Stimulated activated effector memory CD8-positive, alpha-beta T cell treated with anti-CD3 and anti-CD28 coated beads, Interleukin-12 subunit alpha, Interleukin-12 subunit beta, amount 100 ng/mL, for 72 hours (primary cell): ENCODE data around the gene HHATL.
A peak's percentile ranks its signal among the peaks of the same experiment; 100 is the strongest.

ENCODE experiments used
- ATAC-seq: fragments of 150-1000 bp; cut with Tn5 transposase; 2 replicates; pipeline ENCODE4 v1.10.0; 2021
- DNase-seq, 2 donors: peaks; one replicate each; pipeline ENCODE4 v3.0.0; 2021 to 2022; ENCODE audit warnings: low spot score in 2 of 2
- H3K27ac Mint-ChIP-seq: one replicate; pipeline ENCODE4 v1.8.0; 2022; ENCODE audit warnings: mild to moderate bottlenecking, mixed read lengths
- H3K36me3 Mint-ChIP-seq: one replicate; pipeline ENCODE4 v1.8.0; 2022; ENCODE audit warnings: mild to moderate bottlenecking, mixed read lengths
- H3K4me1 Mint-ChIP-seq: one replicate; pipeline ENCODE4 v1.8.0; 2022; ENCODE audit warnings: mixed read lengths
- H3K4me3 Mint-ChIP-seq: one replicate; pipeline ENCODE4 v1.8.0; 2022; ENCODE audit warnings: mild to moderate bottlenecking, mixed read lengths
- H3K9me3 Mint-ChIP-seq: one replicate; pipeline ENCODE4 v1.8.0; 2022; ENCODE audit warnings: mixed read lengths

Gene HHATL

GRCh38 chr3:42674146-42674545 is 28.5 kb downstream of the HHATL start:
- no peak overlapping the region for H3K27ac Mint-ChIP-seq
- DNase-seq (no peak), ATAC-seq (no peak)
- no peak overlapping the region for H3K4me3 Mint-ChIP-seq
- peaks cover 9% of the 10 kb centered on the region for H3K9me3 Mint-ChIP-seq
- H3K36me3 Mint-ChIP-seq, result no peaks in the 10 kb centered on the region
- peaks cover 7% of the 10 kb centered on the region for H3K4me1 Mint-ChIP-seq

GRCh38 chr3:42673082-42673481 is 29.5 kb downstream of the HHATL start:
- Mint-ChIP-seq H3K4me1 (no peaks in the 10 kb centered on the region), H3K9me3 (peaks cover 5% of the 10 kb centered on the region), H3K36me3 (no peaks in the 10 kb centered on the region), H3K27ac (no peak overlapping the region), H3K4me3 (no peak overlapping the region)
- no peak for DNase-seq
- ATAC-seq, result no peak

- Mint-ChIP-seq H3K9me3 (no peaks in the 10 kb centered on the region), H3K36me3 (no peaks in the 10 kb centered on the region), H3K27ac (no peak overlapping the region), H3K4me3 (no peak overlapping the region), H3K4me1 (no peaks in the 10 kb centered on the region)
- no peak for ATAC-seq
- DNase-seq, result no peak
These were observed 30.1 kb downstream of the HHATL start for GRCh38 chr3:42672515-42672914.

GRCh38 chr3:42670670-42671069 is 31.9 kb downstream of the HHATL start:
- H3K36me3 Mint-ChIP-seq, result no peaks in the 10 kb centered on the region
- no peak for DNase-seq
- no peaks in the 10 kb centered on the region for H3K9me3 Mint-ChIP-seq
- no peak for ATAC-seq
- H3K27ac Mint-ChIP-seq, result no peak overlapping the region
- no peaks in the 10 kb centered on the region for H3K4me1 Mint-ChIP-seq
- no peak overlapping the region for H3K4me3 Mint-ChIP-seq

- DNase-seq (no peak), ATAC-seq (no peak)
- Mint-ChIP-seq H3K36me3 (no peaks in the 10 kb centered on the region), H3K27ac (no peak overlapping the region), H3K4me1 (no peaks in the 10 kb centered on the region), H3K4me3 (no peak overlapping the region), H3K9me3 (no peaks in the 10 kb centered on the region)
These were observed 32.5 kb downstream of the HHATL start for GRCh38 chr3:42670051-42670576.

GRCh38 chr3:42668793-42669217 is 33.8 kb downstream of the HHATL start:
- DNase-seq (no peak), ATAC-seq (no peak)
- Mint-ChIP-seq H3K9me3 (no peaks in the 10 kb centered on the region), H3K36me3 (no peaks in the 10 kb centered on the region), H3K4me1 (no peaks in the 10 kb centered on the region), H3K4me3 (no peak overlapping the region), H3K27ac (no peak overlapping the region)

GRCh38 chr3:42668413-42668760 is 34.2 kb downstream of the HHATL start:
- no peaks in the 10 kb centered on the region for H3K4me1 Mint-ChIP-seq
- ATAC-seq, result no peak

GRCh38 chr3:42667523-42668412 is 34.8 kb downstream of the HHATL start:
- DNase-seq (no peak), ATAC-seq (no peak)
- Mint-ChIP-seq H3K27ac (no peak overlapping the region), H3K4me3 (no peak overlapping the region), H3K4me1 (no peaks in the 10 kb centered on the region), H3K36me3 (no peaks in the 10 kb centered on the region), H3K9me3 (no peaks in the 10 kb centered on the region)

More at GRCh38 chr3:42668413-42668760, 34.2 kb downstream of the HHATL start:
- Mint-ChIP-seq H3K36me3 (no peaks in the 10 kb centered on the region), H3K9me3 (no peaks in the 10 kb centered on the region), H3K4me3 (no peak overlapping the region), H3K27ac (no peak overlapping the region)
- DNase-seq, result no peak

GRCh38 chr3:42667096-42667522 is 35.5 kb downstream of the HHATL start:
- no peaks in the 10 kb centered on the region for H3K9me3 Mint-ChIP-seq
- DNase-seq (no peak), ATAC-seq (no peak)
- H3K36me3 Mint-ChIP-seq, result no peaks in the 10 kb centered on the region
- H3K4me1 Mint-ChIP-seq, result no peaks in the 10 kb centered on the region
- H3K4me3 Mint-ChIP-seq, result no peak overlapping the region
- H3K27ac Mint-ChIP-seq, result no peak overlapping the region

- Mint-ChIP-seq H3K36me3 (no peaks in the 10 kb centered on the region), H3K9me3 (no peaks in the 10 kb centered on the region), H3K4me3 (no peak overlapping the region), H3K4me1 (no peaks in the 10 kb centered on the region), H3K27ac (peak overlapping the region; percentile 12)
- DNase-seq (no peak), ATAC-seq (no peak)
These were observed 36.0 kb downstream of the HHATL start for GRCh38 chr3:42666577-42666998.

GRCh38 chr3:42666022-42666421 is 36.6 kb downstream of the HHATL start:
- no peaks in the 10 kb centered on the region for H3K9me3 Mint-ChIP-seq
- ATAC-seq (no peak), DNase-seq (no peak)
- no peaks in the 10 kb centered on the region for H3K36me3 Mint-ChIP-seq
- no peaks in the 10 kb centered on the region for H3K4me1 Mint-ChIP-seq
- H3K4me3 Mint-ChIP-seq, result no peak overlapping the region
- peak overlapping the region; percentile 12 for H3K27ac Mint-ChIP-seq

- ATAC-seq (no peak), DNase-seq (no peak)
- Mint-ChIP-seq H3K27ac (no peak overlapping the region), H3K4me3 (no peak overlapping the region), H3K4me1 (peaks cover 6% of the 10 kb centered on the region), H3K9me3 (no peaks in the 10 kb centered on the region), H3K36me3 (no peaks in the 10 kb centered on the region)
These were observed 37.3 kb downstream of the HHATL start for GRCh38 chr3:42665050-42665878.

- ATAC-seq (no peak), DNase-seq (no peak)
- H3K9me3 Mint-ChIP-seq, result no peaks in the 10 kb centered on the region
- no peaks in the 10 kb centered on the region for H3K36me3 Mint-ChIP-seq
- no peak overlapping the region for H3K4me3 Mint-ChIP-seq
- no peak overlapping the region for H3K27ac Mint-ChIP-seq
- peaks cover 10% of the 10 kb centered on the region for H3K4me1 Mint-ChIP-seq
These were observed 38.2 kb downstream of the HHATL start for GRCh38 chr3:42664438-42664803.

- no peak for ATAC-seq
- Mint-ChIP-seq H3K4me1 (peaks cover 10% of the 10 kb centered on the region), H3K4me3 (no peak overlapping the region), H3K36me3 (no peaks in the 10 kb centered on the region), H3K27ac (no peak overlapping the region), H3K9me3 (no peaks in the 10 kb centered on the region)
- DNase-seq, result no peak
These were observed 38.8 kb downstream of the HHATL start for GRCh38 chr3:42663581-42664437.
